GM08714 (cell line): Measurements from ENCODE around the gene GCLC.
A peak's percentile ranks its signal among the peaks of the same experiment; 100 is the strongest.
"Not testable (repeated sequence)": the region's sequence is repeated elsewhere in the genome, so short reads cannot be mapped to it uniquely, and the experiment has no call there.

Experiments used
- H3K4me3 ChIP-seq: fragments of 200-500 bp; sonication (Bioruptor generic); 2 replicates; pipeline ENCODE4 v1.5.1; 2014; ENCODE audit warnings: mild to moderate bottlenecking, low read length, inconsistent platforms
- ZNF274 ChIP-seq: IDR thresholded peaks from 2 replicates; pipeline ENCODE4 v1.6.1; 2012; ENCODE audit warnings: mild to moderate bottlenecking, low read depth, low read length

Gene GCLC

DNA sequence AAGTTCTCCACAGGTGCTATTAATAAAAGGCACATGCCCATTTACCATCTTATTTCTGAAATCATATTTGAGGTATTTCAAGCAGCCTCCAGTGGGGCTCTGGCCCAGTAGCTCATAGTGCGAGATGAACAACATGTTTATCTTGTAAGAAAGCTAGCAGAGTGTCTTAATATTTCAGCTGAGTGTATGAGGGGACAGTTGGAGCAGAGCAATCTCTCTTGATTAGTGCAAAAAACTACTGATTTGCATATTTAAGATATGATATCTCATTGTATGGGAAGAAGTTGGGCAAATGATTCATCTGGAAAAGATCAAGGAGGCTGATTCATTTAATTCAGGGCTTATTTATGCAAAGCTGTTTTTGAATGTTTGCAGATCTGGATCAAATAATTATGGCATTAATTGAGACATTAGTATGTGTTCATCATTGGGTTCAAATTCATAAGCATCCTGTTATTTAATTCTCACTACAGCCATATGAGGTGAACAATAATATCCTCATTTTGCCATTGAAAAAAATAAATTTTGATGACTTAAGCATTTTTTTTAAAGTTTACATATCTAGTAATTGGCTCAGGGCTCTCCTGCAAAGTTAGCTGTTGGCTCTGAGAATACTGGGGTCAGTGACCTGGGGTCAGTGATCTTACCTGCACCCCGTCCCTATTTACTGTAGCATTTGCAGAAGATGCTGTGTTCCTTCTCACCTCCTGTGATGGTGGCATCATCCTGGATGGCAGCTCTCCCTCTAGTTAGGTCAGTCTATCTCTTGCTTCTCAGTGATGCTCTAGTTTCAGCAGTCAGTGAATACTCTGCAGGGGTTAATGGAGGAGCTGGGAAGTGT lies 24.1 kb upstream of the GCLC start:
- no peak for TF ChIP-seq ZNF274

GRCh38 chr6:53567701-53568100 lies 22.8 kb upstream of the GCLC start:
- TF ChIP-seq ZNF274, result no peak
- H3K4me3 ChIP-seq, result no peak overlapping the region

More for the DNA sequence above, 24.1 kb upstream of the GCLC start:
- no peak overlapping the region for H3K4me3 ChIP-seq

DNA sequence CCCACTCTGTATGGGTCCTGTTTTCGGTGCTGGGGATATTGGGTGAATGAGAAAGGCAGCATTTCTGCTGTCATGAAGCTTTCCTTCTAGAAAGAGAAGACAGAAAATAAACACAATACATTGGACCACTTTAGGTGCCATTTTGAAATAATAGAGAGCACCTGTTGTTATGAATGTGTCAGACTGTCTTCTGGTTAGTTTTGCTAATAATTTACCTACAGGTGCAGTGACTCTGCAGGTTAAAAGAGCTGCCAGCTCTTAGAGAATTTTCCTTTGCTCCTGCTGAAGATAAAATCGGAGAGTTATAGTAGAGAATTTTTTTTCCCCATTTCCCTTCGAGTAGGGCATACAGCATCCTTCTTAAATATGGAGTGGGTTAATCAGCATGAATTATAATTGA lies 21.9 kb upstream of the GCLC start:
- H3K4me3 ChIP-seq, result no peak overlapping the region
- no peak for TF ChIP-seq ZNF274

GRCh38 chr6:53565886-53566285 lies 21.0 kb upstream of the GCLC start:
- no peak overlapping the region for H3K4me3 ChIP-seq
- TF ChIP-seq ZNF274, result no peak

GRCh38 chr6:53564401-53565065 lies 19.6 kb upstream of the GCLC start:
- no peak overlapping the region for H3K4me3 ChIP-seq
- TF ChIP-seq ZNF274, result no peak

DNA sequence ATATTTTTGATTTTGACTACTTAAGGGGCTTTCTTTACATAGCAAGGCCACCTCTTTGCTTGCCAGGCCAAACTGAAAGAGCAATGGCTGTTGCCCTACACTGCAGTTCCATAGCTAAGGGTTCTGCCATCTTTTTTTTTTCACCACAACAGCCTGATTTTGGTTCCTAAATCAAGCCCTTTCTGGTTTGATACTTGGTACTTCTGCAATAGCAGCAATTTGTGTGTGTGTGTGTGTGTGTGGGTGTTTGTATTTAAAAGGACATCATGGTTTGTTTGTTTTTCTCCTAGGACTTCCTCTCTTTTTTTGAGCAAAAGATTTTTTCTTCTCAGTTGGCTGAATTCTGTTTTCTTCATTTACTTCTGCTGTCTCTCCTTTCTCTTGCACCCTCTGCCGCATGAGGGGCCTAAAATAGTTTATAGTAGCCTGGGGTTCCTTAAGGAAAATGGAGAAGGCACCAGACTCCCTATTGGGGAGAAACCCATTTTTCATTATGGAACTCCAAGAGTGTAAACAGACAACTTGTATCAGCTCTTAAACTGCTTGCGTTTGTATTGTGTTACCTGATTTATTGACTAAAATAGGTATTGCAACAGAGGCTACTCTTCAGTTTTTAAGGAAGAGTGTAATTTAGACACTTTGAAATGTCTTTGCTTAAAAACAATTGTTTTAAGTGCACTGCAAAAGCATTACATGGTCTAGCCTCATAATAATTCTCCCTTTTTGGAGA lies 12.2 kb upstream of the GCLC start:
- TF ChIP-seq ZNF274, result no peak
- H3K4me3 ChIP-seq, result no peak overlapping the region

DNA sequence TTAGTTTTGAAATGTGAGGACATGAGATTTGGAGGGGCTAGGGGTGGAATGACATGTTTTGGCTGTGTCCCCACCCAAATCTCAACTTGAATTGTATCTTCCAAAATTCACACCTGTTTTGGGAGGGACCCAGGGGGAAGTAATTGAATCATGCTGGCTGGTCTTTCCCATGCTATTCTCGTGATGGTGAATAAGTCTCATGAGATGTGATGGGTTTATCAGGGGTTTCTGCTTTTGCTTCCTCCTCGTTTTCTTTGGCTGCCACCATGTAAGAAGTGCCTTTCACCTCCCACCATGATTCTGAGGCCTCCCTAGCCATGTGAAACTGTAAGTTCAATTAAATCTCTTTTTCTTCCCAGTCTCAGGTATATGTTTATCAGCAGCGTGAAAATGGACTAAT lies 8.7 kb upstream of the GCLC start:
- not testable (repeated sequence) for H3K4me3 ChIP-seq

- not testable (repeated sequence) for H3K4me3 ChIP-seq
Observed at GRCh38 chr6:53551681-53552080, 6.8 kb upstream of the GCLC start.

GRCh38 chr6:53547811-53548496 lies 3.1 kb upstream of the GCLC start:
- no peak for TF ChIP-seq ZNF274
- peak overlapping the region; percentile 81 for H3K4me3 ChIP-seq

DNA sequence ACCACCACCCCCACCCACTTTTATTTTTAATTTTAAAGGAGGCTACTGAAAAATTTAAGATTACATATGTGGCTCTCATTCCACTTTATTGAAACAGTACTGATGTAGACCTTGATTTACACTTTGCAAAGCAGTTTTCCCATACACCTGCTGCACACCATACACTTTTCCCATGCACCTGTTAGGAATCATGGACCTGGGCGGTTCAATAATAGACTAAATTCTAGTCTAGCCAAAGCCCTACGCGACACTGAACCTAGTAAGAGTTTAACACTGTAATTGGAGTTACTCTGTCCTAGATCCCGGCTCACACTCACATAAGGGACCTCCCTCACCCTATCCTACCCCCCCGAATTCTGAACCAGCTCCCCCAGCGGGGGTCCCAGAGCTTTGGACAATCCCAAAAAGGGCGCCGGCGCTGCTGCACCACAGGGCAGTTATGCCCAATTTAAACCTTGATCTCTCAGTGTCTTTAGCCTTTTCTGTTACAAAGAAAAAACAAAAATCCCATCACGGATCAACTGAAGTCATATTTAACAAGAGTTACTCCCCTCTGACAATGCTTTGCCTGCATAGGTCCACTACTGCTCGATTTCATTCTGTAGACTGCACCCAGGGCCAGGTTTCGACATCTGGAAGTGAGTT lies 2.4 kb upstream of the GCLC start:
- H3K4me3 ChIP-seq, result peak overlapping the region; percentile 81
- TF ChIP-seq ZNF274, result no peak

GRCh38 chr6:53546281-53546680 lies 1.4 kb upstream of the GCLC start:
- TF ChIP-seq ZNF274, result no peak
- H3K4me3 ChIP-seq, result no peak overlapping the region

- peak overlapping the region; percentile 98 for H3K4me3 ChIP-seq
- TF ChIP-seq ZNF274, result no peak
Observed at GRCh38 chr6:53544217-53544469, 758 bp downstream of the GCLC start.

DNA sequence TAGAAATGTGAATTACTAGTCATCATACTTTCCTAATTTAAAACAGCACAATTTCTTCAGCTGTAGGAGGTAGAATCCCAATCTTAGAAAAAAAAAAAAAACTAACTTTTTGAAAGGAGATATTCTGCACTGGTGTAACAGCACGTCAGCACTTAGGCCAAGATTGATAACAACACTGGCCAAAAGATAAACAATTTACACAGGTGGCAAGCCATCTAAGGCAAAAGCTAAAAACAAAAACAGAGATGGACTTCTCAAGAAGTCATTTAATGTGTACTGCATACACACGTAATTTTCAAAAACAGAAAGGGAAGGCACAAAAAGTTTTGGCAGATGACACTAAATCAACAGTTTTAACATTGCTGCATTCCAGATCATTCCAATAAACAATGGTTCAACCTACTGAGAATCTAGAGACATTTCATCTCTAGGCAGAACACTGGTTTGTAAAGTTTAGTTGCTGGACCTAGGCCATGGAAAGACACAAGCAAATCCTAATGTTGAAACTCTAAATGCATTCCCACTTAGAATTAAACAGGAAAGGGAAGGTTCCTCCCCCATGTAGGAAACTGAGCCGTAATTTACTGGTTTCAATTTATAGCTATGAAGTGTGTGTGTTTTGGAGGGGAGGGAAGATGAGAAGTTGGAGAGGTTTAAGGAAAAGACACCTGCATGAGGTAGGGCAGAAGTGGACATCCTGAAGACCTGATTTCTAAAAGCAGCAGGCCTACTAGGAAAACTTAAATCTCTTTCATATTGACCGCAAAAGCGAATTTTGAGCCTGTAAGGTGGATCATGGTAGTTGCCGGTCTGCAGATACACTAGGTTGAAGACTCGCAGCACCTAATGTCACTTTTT lies 1.3 kb downstream of the GCLC start:
- peak overlapping the region; percentile 98 for H3K4me3 ChIP-seq
- TF ChIP-seq ZNF274, result no peak

- H3K4me3 ChIP-seq, result no peak overlapping the region
- TF ChIP-seq ZNF274, result no peak
Observed at GRCh38 chr6:53541900-53542299, 3.0 kb downstream of the GCLC start.
